GM18526 (cell line): Measurements from ENCODE around the gene MEX3C.

Experiments
- POLR2A ChIP-seq: IDR thresholded peaks from 3 replicates; pipeline ENCODE4 v1.6.1; 2011; ENCODE audit not compliant: insufficient read length; ENCODE audit errors: extremely low read depth

Gene MEX3C

DNA sequence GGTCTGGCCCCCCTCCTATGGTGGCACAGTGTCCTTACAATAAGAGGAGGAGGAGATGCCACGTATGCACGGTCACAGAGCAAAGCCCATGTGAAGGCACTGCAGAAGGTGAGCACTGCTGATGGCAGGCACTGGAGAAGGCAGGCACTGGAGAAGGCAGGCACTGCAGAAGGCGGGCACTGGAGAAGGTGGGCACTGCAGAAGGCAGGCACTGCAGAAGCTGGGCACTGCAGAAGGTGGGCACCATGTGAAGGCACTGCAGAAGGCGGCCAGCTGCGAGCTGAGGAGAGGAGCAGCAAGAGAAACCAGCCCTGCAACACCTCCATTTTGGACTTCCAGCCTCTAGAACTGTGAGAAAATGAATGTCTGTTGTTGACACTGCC lies 46.3 kb downstream of the MEX3C start:
- no peak for TF ChIP-seq POLR2A

DNA sequence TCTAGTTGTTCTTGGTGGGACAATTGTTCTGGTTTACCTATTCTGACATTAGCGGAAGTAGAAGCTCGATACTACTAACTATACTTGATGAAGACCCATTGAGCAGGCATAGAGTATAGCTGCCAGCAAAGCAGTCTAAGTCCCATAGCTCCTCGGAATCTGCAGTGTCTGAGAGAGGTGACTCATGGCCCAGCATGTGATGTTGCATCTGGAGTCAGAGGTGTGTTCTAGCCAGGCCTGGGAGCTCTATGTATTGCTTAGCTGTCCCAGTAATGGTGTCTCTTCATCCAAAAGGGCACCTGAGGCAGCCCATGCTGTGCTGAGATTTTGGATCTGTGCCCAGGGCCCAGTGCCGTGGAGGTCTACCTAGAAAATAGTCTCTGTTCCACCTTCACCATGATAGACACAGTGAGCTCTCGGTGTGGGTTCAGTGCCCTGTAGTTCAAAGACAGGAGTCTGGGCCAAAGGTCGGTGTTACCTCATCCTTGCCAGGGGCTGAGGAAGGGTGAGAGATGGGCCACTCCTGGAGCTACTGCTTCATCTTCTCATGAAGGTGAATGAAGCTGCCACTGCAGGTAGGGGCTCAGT lies 47.3 kb downstream of the MEX3C start:
- TF ChIP-seq POLR2A = no peak

DNA sequence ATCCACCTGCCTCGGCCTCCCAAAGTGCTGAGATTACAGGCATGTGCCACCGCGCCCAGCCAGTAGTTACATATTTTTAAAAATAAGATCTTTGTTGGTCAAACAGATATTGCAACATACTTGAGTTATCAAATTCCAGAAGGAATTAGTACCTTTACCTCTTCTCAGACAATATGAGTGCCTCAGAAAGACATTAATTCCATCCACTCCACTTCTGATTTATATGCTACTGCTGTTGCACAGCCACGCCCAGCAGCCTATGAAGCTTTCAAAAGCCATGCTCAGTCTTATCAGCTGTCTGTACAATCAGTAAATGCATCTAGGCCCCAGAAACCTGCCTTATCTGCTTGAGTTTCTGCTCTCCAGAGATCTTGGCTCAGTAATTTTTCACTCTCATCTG lies 47.8 kb downstream of the MEX3C start:
- no peak for TF ChIP-seq POLR2A

DNA sequence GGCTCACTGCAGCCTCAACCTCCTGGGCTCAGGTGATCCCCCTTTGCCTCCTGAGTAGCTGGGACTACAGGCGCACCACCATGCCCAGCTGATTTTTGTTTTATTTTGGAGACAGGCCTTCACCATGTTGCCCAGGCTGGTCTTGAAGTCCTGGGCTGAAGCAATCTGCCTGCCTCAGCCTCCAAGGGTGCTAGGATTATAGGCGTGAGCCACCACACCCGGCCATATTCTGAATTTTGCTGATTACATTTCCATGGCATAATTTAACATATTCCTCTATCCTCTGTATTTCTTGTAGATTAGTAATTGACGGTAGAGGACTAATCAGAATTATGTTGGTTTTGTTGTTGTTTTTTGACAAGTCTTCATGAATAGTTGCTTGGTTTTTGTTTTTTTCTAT lies 50.6 kb downstream of the MEX3C start:
- no peak for TF ChIP-seq POLR2A

- no peak for TF ChIP-seq POLR2A
These were observed 58.5 kb downstream of the MEX3C start for GRCh38 chr18:51138936-51139335.

DNA sequence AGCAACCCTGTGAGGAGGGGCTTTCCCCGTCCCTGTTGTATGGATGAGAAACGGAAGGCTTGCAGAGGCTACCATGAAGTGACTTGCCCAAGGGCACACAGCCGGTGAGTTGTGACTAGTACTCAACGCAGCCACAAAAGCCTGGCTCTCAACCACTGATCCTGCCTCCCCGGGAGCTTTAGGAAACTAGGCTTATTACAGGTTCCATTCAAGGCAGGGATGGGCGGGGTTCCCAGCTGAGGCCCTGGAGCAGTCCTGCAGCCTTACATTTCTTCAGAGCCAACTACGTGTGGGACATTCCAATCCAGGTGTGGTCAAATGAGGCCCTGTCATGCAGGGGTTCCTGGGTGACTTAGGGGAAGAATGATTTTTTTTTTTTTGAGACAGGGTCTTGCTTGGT lies 59.6 kb downstream of the MEX3C start:
- TF ChIP-seq POLR2A = no peak

GRCh38 chr18:51137026-51137729 lies 60.3 kb downstream of the MEX3C start:
- TF ChIP-seq POLR2A = no peak

DNA sequence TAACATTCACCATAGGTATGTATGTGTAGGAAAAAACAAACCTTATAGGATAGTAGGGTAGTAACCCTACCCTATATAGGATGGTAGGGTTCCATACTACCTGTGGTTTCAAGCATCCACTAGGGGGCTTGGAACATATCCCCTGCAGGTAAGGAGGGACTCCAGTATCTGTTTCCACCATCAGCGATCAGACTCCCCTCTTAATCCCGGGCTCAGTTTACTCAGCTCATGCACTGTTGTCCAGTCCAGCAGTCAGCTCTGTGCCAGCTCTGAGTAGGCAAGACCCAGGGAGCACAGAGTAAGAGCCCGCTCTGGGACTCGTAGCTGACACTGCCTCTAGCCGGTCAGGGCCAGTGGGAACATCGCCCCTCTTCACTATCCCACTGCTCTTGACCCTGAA lies 61.7 kb downstream of the MEX3C start:
- no peak for TF ChIP-seq POLR2A

GRCh38 chr18:51135364-51135763 lies 62.1 kb downstream of the MEX3C start:
- no peak for TF ChIP-seq POLR2A

DNA sequence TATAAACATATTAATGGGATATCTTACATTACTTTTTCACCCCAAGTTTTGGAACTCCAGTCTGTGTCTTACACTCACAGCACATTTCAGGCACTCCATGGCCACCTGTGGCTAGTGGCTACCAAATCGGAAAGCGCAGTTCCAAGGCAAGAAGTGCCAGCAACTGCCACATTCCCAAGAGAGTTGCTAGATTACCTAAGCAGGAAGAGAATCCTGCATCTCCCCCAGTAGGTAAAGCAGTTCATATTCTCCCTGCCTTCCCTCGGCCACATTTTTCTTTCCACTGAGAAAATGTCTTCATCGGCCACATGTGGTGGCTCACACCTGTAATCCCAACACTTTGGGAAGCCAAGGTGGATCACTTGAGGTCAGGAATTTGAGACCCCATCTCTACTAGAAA lies 62.8 kb downstream of the MEX3C start:
- no peak for TF ChIP-seq POLR2A

DNA sequence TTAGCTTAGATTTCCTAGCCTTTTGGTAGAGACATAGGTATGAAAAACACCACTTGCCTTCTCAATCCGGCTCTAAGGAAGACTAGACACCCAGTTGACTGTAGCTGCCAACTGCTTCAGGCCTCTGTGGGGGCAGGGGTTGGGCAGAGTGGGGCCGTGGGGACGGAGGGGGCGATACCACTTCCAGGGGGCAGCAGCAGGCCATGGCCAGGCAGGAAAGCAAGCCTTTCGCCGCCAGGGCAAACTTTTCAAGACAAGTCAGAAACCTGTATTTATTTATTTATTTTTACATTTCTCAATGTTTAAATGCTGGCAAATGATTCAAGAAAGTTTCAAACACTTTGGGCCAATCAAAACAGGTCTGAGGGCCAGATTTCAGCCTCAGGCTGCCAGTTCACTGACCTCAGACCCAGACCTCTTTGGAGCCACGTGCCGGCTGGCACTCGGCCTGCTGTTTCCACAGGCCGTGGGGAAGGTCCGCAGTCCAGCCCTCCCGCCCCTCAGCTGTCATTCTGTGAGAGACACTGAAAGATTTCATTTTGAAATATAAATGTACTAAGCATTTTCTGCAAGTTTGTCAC lies 63.8 kb downstream of the MEX3C start:
- TF ChIP-seq POLR2A = no peak

DNA sequence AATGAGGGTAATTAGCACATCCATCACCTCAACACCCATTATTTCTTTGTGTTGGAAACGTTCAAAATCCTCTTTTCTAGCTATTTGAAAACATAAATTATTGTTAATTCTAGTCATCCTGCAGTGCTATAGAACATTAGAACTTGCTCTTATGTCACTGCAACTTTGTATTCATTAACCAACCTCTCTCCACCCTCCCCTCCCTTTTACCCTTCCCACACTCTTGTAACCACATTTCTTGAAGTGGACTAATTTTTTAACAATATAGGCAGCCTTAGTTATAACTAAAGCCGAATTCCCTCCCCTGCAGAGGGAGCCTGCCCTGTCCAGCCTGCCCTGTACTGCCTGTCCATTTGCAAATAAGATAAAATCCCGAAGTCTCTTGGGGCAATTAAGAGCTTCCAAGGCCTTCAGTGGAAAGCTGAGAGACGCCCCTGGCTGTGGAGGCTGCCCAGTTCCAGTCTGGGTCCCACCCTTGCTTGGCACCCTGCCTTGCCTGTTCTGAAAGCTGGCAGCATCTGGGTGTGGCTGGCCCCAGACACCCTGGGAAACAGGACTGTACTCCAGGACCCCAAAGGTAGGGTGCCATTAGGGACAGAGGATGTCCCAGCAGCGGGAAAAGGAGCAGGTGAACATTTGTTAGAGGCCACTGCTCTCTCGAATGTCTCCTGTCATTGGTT lies 65.1 kb downstream of the MEX3C start:
- no peak for TF ChIP-seq POLR2A

DNA sequence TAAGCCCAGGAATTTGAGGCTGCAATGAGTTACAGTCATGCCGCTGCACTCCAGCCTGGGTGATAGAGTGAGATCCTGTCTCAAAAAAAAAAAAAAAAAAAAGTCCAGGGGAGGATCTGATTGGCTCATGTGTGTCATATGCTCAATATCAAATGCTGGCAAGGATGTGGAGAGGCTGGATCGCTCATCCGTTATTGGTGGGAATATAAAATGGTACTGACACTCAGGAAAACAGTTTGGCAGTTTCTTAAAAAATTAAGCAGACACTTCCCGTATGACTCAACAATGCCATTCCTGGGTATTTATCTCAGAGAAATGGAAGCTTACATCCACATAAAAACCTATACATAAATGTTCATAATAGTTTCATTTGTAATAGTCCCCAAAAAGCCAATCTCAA lies 68.9 kb downstream of the MEX3C start:
- no peak for TF ChIP-seq POLR2A

GRCh38 chr18:51127664-51128063 lies 69.8 kb downstream of the MEX3C start:
- TF ChIP-seq POLR2A = no peak

DNA sequence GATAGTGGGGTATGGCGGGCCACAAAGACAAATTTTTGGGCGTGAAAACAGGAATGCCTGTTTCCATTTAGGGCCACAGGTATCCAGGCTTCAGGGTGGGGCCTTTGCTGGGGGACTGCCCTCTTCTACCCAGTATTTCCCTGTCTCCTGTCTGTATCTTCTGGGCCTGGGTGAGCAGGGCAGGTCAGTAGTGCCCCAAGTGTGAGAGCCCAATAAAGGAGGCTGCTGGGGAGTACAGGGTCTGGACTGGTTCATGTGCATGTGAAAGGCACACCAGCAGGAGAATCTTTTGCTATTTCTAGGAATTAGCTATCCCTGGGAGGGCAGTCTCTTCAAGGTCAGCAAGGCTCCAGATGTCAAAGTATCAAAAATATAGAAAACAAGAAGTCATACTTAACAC lies 71.5 kb downstream of the MEX3C start:
- TF ChIP-seq POLR2A = no peak
